GM19463 (cell line): ENCODE results near the gene XAF1.
"Not testable (repeated sequence)": the region's sequence is repeated elsewhere in the genome, so short reads cannot be mapped to it uniquely, and the experiment has no call there.

Experiments
- ATAC-seq: cut with Tn5 transposase; IDR thresholded peaks from one replicate; pipeline ENCODE4 v1.9.1; 2021; ENCODE audit warnings: mild to moderate bottlenecking, moderate library complexity; ENCODE audit not compliant: unreplicated experiment

Gene XAF1

GRCh38 chr17:6797718-6798351 is 42.0 kb downstream of the XAF1 start:
- ATAC-seq = no peak

DNA sequence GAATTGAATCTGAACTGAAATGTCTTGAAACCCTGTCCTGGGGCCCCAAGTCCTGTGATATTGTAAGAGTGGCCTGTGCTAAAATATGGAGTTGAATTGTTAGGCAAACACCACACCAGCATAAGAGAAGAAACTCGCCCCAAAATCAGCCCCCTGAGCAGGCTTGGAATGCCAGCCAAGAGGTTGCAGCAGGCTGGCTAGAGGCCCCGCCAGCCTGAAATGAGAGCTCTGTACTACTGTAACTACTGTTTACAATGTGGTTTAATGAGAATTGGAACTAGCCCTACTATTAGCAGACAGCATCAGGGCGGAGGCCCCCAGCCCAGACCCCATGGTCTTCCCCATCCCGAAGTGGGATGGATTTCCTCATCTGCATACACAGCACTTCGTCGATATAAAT is 43.9 kb downstream of the XAF1 start:
- no peak for ATAC-seq

DNA sequence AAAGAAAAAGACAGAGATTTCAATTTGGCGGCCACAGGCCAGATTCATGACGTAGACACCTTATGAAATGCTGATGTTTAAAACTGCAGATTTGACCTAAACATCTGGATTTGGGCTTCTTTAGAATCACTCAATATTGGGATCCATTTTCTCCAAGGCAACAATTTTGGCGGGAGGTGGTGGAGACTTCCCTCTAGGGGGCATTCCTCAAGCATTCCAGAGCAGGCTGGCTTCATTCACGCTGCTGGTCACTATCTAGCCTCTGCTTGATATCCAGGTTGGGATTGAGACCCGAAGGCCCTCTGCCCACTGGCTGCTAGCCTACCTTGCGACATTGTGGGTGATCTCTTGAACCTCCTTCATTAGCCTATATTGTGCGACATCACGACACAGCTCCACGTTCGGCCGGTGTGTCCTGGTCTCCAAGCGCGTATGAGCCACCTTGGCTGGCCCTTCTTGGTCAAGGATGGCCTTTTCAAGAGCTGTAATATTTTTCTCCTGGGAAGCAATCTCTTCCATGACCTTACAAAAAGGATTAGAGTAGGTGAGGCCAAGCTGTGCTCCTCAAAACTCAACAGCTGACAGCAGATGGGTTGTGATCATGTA is 44.7 kb downstream of the XAF1 start:
- no peak for ATAC-seq

DNA sequence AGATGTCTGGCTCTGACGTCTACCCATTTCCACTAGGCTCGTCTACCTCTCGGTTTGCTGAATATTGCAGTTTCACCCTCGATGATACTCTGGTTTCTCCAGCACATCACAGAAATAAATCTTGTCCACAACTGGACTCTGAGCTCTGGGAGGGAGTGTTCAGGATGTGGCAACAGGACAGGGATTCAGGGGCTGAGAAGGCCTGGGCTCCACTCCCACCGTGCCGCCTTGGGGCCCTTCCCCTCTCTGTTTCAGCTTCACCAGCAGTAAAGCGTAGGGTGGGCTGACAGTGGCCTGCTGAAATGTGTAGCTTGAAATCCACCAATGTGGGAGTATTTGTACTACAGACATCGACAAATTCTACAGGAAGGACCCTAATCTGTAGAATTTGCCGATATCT is 55.7 kb downstream of the XAF1 start:
- ATAC-seq = no peak

DNA sequence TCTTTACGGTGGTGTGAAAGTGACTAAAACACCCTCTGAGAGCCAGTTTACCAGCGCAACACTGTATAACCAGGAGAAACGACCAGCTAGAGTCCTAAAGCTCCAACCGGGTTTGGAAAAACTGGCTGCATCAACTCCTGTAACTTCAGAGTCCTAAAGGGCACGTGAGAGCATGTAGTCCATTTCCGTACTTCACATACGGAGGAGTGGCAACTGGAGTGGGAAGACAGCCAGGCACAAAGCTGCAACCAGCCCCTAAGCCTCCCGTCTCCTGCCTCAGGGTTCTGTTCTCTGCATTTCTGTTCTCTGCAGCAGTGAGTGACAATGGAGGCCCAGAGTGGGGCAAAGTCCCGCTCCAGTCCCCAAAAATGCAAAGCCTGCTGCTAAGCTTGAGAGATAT is 56.4 kb downstream of the XAF1 start:
- ATAC-seq = no peak

GRCh38 chr17:6815775-6816174 is 59.9 kb downstream of the XAF1 start:
- ATAC-seq = no peak

DNA sequence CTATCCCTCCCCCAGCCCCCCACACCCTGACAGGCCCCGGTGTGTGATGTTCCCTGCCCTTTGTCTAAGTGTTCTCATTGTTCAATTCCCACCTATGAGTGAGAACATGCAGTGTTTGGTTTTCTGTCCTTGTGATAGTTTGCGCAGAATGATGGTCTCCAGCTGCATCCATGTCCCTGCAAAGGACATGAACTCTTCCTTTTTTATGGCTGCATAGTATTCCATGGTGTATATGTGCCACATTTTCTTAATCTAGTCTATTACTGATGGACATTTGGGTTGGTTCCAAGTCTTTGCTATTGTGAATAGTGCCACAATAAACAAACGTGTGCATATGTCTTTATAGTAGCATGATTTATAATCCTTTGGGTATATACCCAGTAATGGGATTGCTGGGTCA is 60.5 kb downstream of the XAF1 start:
- not testable (repeated sequence) for ATAC-seq

GRCh38 chr17:6818938-6819337 is 63.1 kb downstream of the XAF1 start:
- no peak for ATAC-seq

DNA sequence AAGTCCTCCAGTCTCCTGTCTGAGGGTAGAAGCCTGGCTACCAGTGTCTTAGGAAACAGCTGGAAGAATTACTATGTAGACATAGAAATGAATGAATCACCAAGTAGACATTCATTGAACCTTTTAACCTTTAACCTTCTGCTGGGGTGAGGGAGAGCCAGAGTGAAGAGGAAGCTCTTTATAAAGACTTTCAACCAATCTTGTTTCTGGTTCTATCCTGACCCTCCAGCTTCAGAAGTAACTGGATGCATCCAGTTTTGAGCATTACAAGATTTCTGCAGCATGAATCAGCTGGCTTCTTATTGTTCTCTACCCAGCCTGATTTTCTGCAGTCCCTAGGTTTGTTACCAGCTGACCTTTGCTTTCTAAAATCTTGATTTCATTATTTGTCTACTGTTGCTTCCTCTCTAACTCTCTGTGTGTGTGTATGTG is 67.2 kb downstream of the XAF1 start:
- ATAC-seq = no peak
